Effector memory CD8-positive, alpha-beta T cell (primary cell): Measurements from ENCODE around the gene CHD2.

Source experiments
- ATAC-seq: fragments of 150-1000 bp; cut with Tn5 transposase; replicated peaks from 2 replicates; pipeline ENCODE4 v1.10.0; 2021; ENCODE audit warnings: mild to moderate bottlenecking, moderate library complexity
- DNase-seq, 3 experiments: peaks; one replicate each; pipeline ENCODE4 v3.0.0; 2021
- H3K27ac Mint-ChIP-seq, 2 donors: one replicate each; pipeline ENCODE4 v1.8.0; 2022; ENCODE audit warnings: mild to moderate bottlenecking in 2 of 2, mixed read lengths in 2 of 2, moderate library complexity in 2 of 2
- H3K27me3 Mint-ChIP-seq, 2 donors: one replicate each; pipeline ENCODE4 v1.8.0; 2022; ENCODE audit warnings: mixed read lengths in 2 of 2
- H3K36me3 Mint-ChIP-seq: one replicate; pipeline ENCODE4 v1.8.0; 2022; ENCODE audit warnings: mild to moderate bottlenecking, moderate library complexity, mixed read lengths; ENCODE audit not compliant: insufficient read depth
- H3K4me1 Mint-ChIP-seq, 2 donors: one replicate each; pipeline ENCODE4 v1.8.0; 2022; ENCODE audit warnings: low read depth in 2 of 2, mixed read lengths in 2 of 2
- H3K4me3 Mint-ChIP-seq, 2 donors: one replicate each; pipeline ENCODE4 v1.8.0; 2022; ENCODE audit warnings: mild to moderate bottlenecking in 2 of 2, mixed read lengths in 2 of 2, moderate library complexity in 2 of 2
- H3K9me3 Mint-ChIP-seq, 2 donors: one replicate each; pipeline ENCODE4 v1.8.0; 2022; ENCODE audit warnings: mixed read lengths in 2 of 2

CHD2 gene

GRCh38 chr15:92881211-92881754 lies 18.8 kb upstream of the CHD2 start:
- DNase-seq (no peak), ATAC-seq (no peak)
- Mint-ChIP-seq H3K9me3 (no peaks in the 10 kb centered on the region), H3K27ac (peak overlapping the region; percentile 97 to 99), H3K4me1 (peaks cover 27 to 35% of the 10 kb centered on the region in 2 donors), H3K36me3 (peaks cover 55% of the 10 kb centered on the region), H3K27me3 (no peaks in the 10 kb centered on the region), H3K4me3 (peak overlapping the region; percentile 84 to 99)

- Mint-ChIP-seq H3K4me3 (peak overlapping the region; percentile 84 to 99), H3K36me3 (peaks cover 63% of the 10 kb centered on the region), H3K4me1 (peaks cover 28 to 43% of the 10 kb centered on the region in 2 donors), H3K27me3 (no peaks in the 10 kb centered on the region), H3K27ac (peak overlapping the region; percentile 97 to 99), H3K9me3 (no peaks in the 10 kb centered on the region)
- ATAC-seq (peak; percentile 89), DNase-seq (peak; percentile 95 to 99 (median 96))
Measured at GRCh38 chr15:92881802-92882696, 18.1 kb upstream of the CHD2 start.

- Mint-ChIP-seq H3K36me3 (peaks cover 69% of the 10 kb centered on the region), H3K27me3 (no peaks in the 10 kb centered on the region), H3K9me3 (no peaks in the 10 kb centered on the region), H3K4me3 (peak overlapping the region; percentile 91 to 99), H3K27ac (peak overlapping the region; percentile 97 to 99), H3K4me1 (peaks cover 32 to 48% of the 10 kb centered on the region in 2 donors)
- ATAC-seq (peak; percentile 77), DNase-seq (no peak)
Measured at GRCh38 chr15:92882697-92883162, 17.4 kb upstream of the CHD2 start.

GRCh38 chr15:92883163-92883875 lies 16.8 kb upstream of the CHD2 start:
- peak overlapping the region; percentile 95 to 99 for H3K27ac Mint-ChIP-seq
- H3K36me3 Mint-ChIP-seq: peaks cover 75% of the 10 kb centered on the region
- peak; percentile 17 to 46 (median 27) for DNase-seq
- peak overlapping the region; percentile 91 to 99 for H3K4me3 Mint-ChIP-seq
- no peaks in the 10 kb centered on the region for H3K9me3 Mint-ChIP-seq
- ATAC-seq: peak; percentile 6
- peaks cover 31 to 53% of the 10 kb centered on the region in 2 donors for H3K4me1 Mint-ChIP-seq
- no peaks in the 10 kb centered on the region for H3K27me3 Mint-ChIP-seq

- DNase-seq (no peak), ATAC-seq (no peak)
- Mint-ChIP-seq H3K27me3 (no peaks in the 10 kb centered on the region), H3K4me1 (peaks cover 30 to 53% of the 10 kb centered on the region in 2 donors), H3K9me3 (no peaks in the 10 kb centered on the region), H3K4me3 (peak overlapping the region; percentile 91 to 99), H3K27ac (peak overlapping the region; percentile 95 to 99), H3K36me3 (peaks cover 82% of the 10 kb centered on the region)
Measured at GRCh38 chr15:92883876-92884435, 16.2 kb upstream of the CHD2 start.

- peaks cover 88% of the 10 kb centered on the region for H3K36me3 Mint-ChIP-seq
- no peaks in the 10 kb centered on the region for H3K27me3 Mint-ChIP-seq
- peak overlapping the region; percentile 91 to 99 for H3K4me3 Mint-ChIP-seq
- no peaks in the 10 kb centered on the region for H3K9me3 Mint-ChIP-seq
- DNase-seq (no peak), ATAC-seq (no peak)
- peak overlapping the region; percentile 95 to 99 for H3K27ac Mint-ChIP-seq
- H3K4me1 Mint-ChIP-seq: peaks cover 32 to 56% of the 10 kb centered on the region in 2 donors
Measured at GRCh38 chr15:92884436-92885223, 15.5 kb upstream of the CHD2 start.

- Mint-ChIP-seq H3K36me3 (peaks cover 91% of the 10 kb centered on the region), H3K4me3 (peak overlapping the region; percentile 91 to 99), H3K4me1 (peaks cover 30 to 56% of the 10 kb centered on the region in 2 donors), H3K27me3 (no peaks in the 10 kb centered on the region), H3K9me3 (no peaks in the 10 kb centered on the region), H3K27ac (peak overlapping the region; percentile 95 to 99)
- ATAC-seq (no peak), DNase-seq (no peak)
Measured at GRCh38 chr15:92885224-92886041, 14.7 kb upstream of the CHD2 start.

- Mint-ChIP-seq H3K4me1 (peaks cover 30 to 56% of the 10 kb centered on the region in 2 donors), H3K27ac (peak overlapping the region; percentile 95 to 99), H3K27me3 (no peaks in the 10 kb centered on the region), H3K9me3 (no peaks in the 10 kb centered on the region), H3K36me3 (peaks cover 97% of the 10 kb centered on the region), H3K4me3 (peak overlapping the region; percentile 91 to 99)
- no peak for ATAC-seq
- DNase-seq: no peak
Measured at GRCh38 chr15:92886042-92886537, 14.0 kb upstream of the CHD2 start.

- peaks cover 29 to 58% of the 10 kb centered on the region in 2 donors for H3K4me1 Mint-ChIP-seq
- H3K4me3 Mint-ChIP-seq: peak overlapping the region; percentile 91 to 99
- H3K27ac Mint-ChIP-seq: peak overlapping the region; percentile 63 to 99
Measured at GRCh38 chr15:92886815-92887214, 13.3 kb upstream of the CHD2 start.

GRCh38 chr15:92887869-92888268 lies 12.3 kb upstream of the CHD2 start:
- Mint-ChIP-seq H3K36me3 (peaks cover 100% of the 10 kb centered on the region), H3K9me3 (no peaks in the 10 kb centered on the region), H3K27ac (peak overlapping the region in 1 of 2 donors; percentile 75), H3K4me3 (peak overlapping the region; percentile 91 to 99), H3K4me1 (peaks cover 24 to 54% of the 10 kb centered on the region in 2 donors), H3K27me3 (no peaks in the 10 kb centered on the region)
- no peak for DNase-seq
- ATAC-seq: no peak

More at GRCh38 chr15:92886815-92887214, 13.3 kb upstream of the CHD2 start:
- Mint-ChIP-seq H3K9me3 (no peaks in the 10 kb centered on the region), H3K27me3 (no peaks in the 10 kb centered on the region), H3K36me3 (peaks cover 99% of the 10 kb centered on the region)
- no peak for DNase-seq
- ATAC-seq: no peak

GRCh38 chr15:92889390-92890107 lies 10.6 kb upstream of the CHD2 start:
- H3K36me3 Mint-ChIP-seq: peaks cover 100% of the 10 kb centered on the region
- H3K4me3 Mint-ChIP-seq: peak overlapping the region; percentile 61 to 99
- peak overlapping the region; percentile 28 to 75 for H3K27ac Mint-ChIP-seq
- no peaks in the 10 kb centered on the region for H3K27me3 Mint-ChIP-seq
- H3K9me3 Mint-ChIP-seq: no peaks in the 10 kb centered on the region
- no peak for DNase-seq
- H3K4me1 Mint-ChIP-seq: peaks cover 27 to 53% of the 10 kb centered on the region in 2 donors
- ATAC-seq: peak; percentile 39
